Measurements from ENCODE around the gene FURIN. TPM values are rescaled to one million over a fixed set of nuclear protein-coding genes. Genes with fewer than 3 reads are reported as not detected.
A peak's percentile ranks its signal among the peaks of the same experiment; 100 is the strongest.

Gene FURIN
- total RNA-seq, 4 donors from 2014 or later, result 58.7 to 121 (median 92.3) TPM

GRCh38 chr15:90880381-90881145 lies 12.2 kb downstream of the FURIN start:
- ATAC-seq (ENCODE audit: low FRiP score) (no peak), DNase-seq (ENCODE audit: low spot score) (no peak)
- no peak for TF ChIP-seq CTCF (IDR thresholded peaks at IDR 0.05)

- ATAC-seq (ENCODE audit: low FRiP score), result no peak
- DNase-seq (ENCODE audit: low spot score), result no peak
- no peak for TF ChIP-seq CTCF (IDR thresholded peaks at IDR 0.05)
Observed at GRCh38 chr15:90881181-90881977, 13.0 kb downstream of the FURIN start.

GRCh38 chr15:90881978-90882721 lies 13.8 kb downstream of the FURIN start:
- DNase-seq (ENCODE audit: low spot score), result no peak
- TF ChIP-seq CTCF (IDR thresholded peaks at IDR 0.05), result no peak
- no peak for ATAC-seq (ENCODE audit: low FRiP score)

DNA sequence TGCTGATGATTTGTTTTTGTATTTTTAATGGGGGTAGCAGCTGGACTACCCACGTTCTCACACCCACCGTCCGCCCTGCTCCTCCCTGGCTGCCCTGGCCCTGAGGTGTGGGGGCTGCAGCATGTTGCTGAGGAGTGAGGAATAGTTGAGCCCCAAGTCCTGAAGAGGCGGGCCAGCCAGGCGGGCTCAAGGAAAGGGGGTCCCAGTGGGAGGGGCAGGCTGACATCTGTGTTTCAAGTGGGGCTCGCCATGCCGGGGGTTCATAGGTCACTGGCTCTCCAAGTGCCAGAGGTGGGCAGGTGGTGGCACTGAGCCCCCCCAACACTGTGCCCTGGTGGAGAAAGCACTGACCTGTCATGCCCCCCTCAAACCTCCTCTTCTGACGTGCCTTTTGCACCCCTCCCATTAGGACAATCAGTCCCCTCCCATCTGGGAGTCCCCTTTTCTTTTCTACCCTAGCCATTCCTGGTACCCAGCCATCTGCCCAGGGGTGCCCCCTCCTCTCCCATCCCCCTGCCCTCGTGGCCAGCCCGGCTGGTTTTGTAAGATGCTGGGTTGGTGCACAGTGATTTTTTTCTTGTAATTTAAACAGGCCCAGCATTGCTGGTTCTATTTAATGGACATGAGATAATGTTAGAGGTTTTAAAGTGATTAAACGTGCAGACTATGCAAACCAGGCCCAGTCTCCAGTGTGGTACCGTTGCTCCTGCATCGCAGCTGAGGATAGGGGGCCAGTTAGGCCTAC lies 14.6 kb downstream of the FURIN start:
- TF ChIP-seq CTCF (IDR thresholded peaks at IDR 0.05), result no peak
- no peak for ATAC-seq (ENCODE audit: low FRiP score)
- no peak for DNase-seq (ENCODE audit: low spot score)

- ATAC-seq (ENCODE audit: low FRiP score) (no peak), DNase-seq (ENCODE audit: low spot score) (no peak)
- no peak for TF ChIP-seq CTCF (IDR thresholded peaks at IDR 0.05)
Observed at GRCh38 chr15:90883526-90883975, 15.2 kb downstream of the FURIN start.

DNA sequence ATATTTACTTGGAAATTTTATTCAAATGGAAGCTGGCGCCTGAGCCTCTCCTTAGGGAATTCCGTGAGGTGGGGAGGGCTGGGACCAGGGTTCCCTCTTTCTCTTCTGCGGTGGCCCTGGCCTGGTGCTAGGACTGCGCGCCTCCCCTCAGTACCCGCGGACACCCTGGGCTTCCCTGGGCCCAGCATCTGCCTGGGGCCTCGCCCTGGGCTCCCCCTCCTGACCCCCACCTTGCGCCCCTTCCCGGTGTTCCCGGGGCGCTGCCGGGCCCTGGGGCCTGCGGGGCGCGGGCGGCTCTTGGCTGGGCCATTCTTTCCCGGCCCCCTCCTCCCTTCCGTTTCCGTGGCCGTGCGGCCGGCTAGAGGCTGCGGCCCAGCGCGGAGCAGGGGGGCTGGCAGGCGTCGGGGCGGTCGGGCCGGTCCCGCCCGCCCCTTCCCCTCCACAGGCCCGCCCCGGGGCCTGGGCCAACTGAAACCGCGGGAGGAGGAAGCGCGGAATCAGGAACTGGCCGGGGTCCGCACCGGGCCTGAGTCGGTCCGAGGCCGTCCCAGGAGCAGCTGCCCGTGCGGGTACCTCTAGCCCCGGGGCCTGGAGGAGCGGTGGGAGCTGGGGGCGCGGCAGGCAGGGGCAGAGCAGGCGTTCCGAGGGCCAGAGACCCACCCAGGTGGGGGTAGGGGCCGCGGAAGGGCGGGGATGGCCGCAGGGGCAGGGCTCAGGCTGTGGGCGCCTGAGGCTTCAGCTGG lies 15.8 kb downstream of the FURIN start, which contains the start of gene FES:
Gene FES, plus strand, starts transcription at position 529 of the 743 bp plus-strand sequence. CDS start 542 bp downstream, outside the sequence.
- TF ChIP-seq CTCF (IDR thresholded peaks at IDR 0.05), result no peak
- ATAC-seq (ENCODE audit: low FRiP score) (peak; percentile 71), DNase-seq (ENCODE audit: low spot score) (no peak)
